GM12892 (cell line): Measurements from ENCODE around the gene SLC2A4.

Source experiments
- POLR2A ChIP-seq: IDR thresholded peaks from 2 replicates; pipeline ENCODE4 v1.6.1; 2011; ENCODE audit warnings: low read depth, low read length, control low read depth
- POLR2AphosphoS5 ChIP-seq: IDR thresholded peaks from 2 replicates; pipeline ENCODE4 v1.6.1; 2011; ENCODE audit warnings: low read depth, low read length, control low read depth

DNA sequence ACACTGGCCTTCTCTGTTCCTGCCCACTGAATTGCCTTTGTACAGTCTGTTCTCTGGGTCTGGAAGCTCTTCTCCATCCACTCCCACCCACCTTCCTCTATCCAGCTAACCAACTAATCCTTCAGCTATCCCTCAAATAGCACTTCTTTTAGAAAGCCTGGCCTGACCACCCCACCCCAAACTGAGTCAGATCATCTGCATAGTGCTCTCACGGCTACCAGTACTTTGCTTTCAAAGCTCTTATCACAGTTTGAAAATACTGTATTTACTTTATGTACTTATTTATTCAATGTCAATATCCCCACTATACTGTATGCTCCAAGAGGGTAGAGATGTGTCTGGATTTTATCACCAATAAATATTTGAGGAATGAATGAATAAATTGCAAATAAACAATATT, 14.7 kb upstream of the SLC2A4 start:
- TF ChIP-seq POLR2A (no peak), POLR2AphosphoS5 (no peak)
